HUES64 (cell line): ENCODE data around the gene VAV3.

ENCODE experiments used
- H3K27ac ChIP-seq: 2 replicates; pipeline ENCODE4 v1.7.0; 2013; ENCODE audit warnings: low read depth, low read length, inconsistent platforms
- H3K27me3 ChIP-seq: 2 replicates; pipeline ENCODE4 v1.6.1; 2013; ENCODE audit warnings: mild to moderate bottlenecking, low read length; ENCODE audit not compliant: insufficient read depth
- H3K36me3 ChIP-seq: 2 replicates; pipeline ENCODE4 v1.6.1; 2013; ENCODE audit warnings: mild to moderate bottlenecking, low read length; ENCODE audit not compliant: insufficient read depth
- H3K4me1 ChIP-seq: 2 replicates; pipeline ENCODE4 v1.6.1; 2013; ENCODE audit warnings: mild to moderate bottlenecking, low read length, moderate library complexity; ENCODE audit not compliant: insufficient read depth
- H3K4me3 ChIP-seq: 2 replicates; pipeline ENCODE4 v1.5.1; 2013; ENCODE audit warnings: mild to moderate bottlenecking, low read length, moderate library complexity
- H3K9ac ChIP-seq: 2 replicates; pipeline ENCODE4 v1.6.1; 2013; ENCODE audit warnings: mild to moderate bottlenecking, low read depth, low read length
- H3K9me3 ChIP-seq: 2 replicates; pipeline ENCODE4 v1.6.1; 2013; ENCODE audit warnings: low read depth, low read length; ENCODE audit not compliant: insufficient read depth
- WGBS: fragments of 150-250, 120-280 bp; methylation state at CpG from one replicate; pipeline ENCODE4 v1.1.7; 2013; ENCODE audit warnings: missing lambda C conversion rate; 5-methylcytosine and 5-hydroxymethylcytosine counted together

Gene VAV3

GRCh38 chr1:107532318-107532717 lies 432.7 kb downstream of the VAV3 start:
- H3K27me3 ChIP-seq = no peaks in the 10 kb centered on the region
- no peak overlapping the region for H3K27ac ChIP-seq
- H3K9me3 ChIP-seq = no peaks in the 10 kb centered on the region
- no peak overlapping the region for H3K4me3 ChIP-seq
- no peaks in the 10 kb centered on the region for H3K4me1 ChIP-seq
- whole genome bisulfite sequencing = 90% methylated on average over 5 of the region's 5 CpGs
- no peak overlapping the region for H3K9ac ChIP-seq
- no peaks in the 10 kb centered on the region for H3K36me3 ChIP-seq

DNA sequence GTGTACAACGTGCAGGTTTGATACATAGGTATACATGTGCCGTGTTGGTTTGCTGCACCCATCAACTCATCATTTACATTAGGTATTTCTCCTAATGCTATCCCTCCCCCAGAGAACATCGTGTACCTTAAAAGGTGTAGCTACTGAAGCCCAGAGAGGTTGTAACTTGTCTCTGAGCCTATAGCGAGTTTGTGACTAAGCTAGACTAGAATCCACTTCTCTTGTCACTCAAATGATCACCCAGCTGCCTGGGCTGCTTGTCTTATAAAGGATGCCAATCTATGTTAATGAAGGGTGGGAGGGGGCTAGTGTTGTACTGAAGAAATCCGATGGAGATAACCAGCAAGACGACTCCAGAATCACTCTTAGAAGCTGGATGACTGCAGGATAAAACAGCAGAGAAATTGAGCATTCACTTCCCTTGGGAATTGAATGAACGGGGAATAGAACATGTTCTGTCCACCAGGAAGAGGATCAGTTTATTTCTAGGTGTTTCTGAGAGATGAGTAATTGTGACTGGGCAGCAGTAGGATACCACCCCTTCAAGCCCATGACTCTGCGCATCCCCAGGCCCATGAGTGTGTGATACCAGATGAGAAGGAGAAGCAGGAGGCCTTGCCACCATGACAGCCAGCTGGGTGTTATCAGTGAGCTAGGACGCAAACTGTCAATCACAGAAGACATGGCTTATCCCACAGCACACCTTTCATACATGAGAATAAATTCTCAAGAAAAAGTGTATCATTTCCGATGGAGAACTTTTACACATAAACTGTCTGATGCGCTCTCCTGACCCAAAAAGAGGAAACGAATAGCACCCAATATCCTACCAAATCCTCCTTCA lies 433.7 kb downstream of the VAV3 start:
- Histone ChIP-seq H3K9ac (no peak overlapping the region), H3K27me3 (no peaks in the 10 kb centered on the region), H3K4me1 (no peaks in the 10 kb centered on the region), H3K9me3 (no peaks in the 10 kb centered on the region), H3K27ac (no peak overlapping the region), H3K36me3 (no peaks in the 10 kb centered on the region), H3K4me3 (no peak overlapping the region)
- WGBS = 80% methylated on average over 9 of the region's 12 CpGs

GRCh38 chr1:107530543-107530942 lies 434.4 kb downstream of the VAV3 start:
- 72% methylated on average over 6 of the region's 6 CpGs for WGBS
- Histone ChIP-seq H3K4me1 (no peaks in the 10 kb centered on the region), H3K36me3 (no peaks in the 10 kb centered on the region), H3K9me3 (no peaks in the 10 kb centered on the region), H3K9ac (no peak overlapping the region), H3K27me3 (no peaks in the 10 kb centered on the region), H3K27ac (no peak overlapping the region), H3K4me3 (no peak overlapping the region)

DNA sequence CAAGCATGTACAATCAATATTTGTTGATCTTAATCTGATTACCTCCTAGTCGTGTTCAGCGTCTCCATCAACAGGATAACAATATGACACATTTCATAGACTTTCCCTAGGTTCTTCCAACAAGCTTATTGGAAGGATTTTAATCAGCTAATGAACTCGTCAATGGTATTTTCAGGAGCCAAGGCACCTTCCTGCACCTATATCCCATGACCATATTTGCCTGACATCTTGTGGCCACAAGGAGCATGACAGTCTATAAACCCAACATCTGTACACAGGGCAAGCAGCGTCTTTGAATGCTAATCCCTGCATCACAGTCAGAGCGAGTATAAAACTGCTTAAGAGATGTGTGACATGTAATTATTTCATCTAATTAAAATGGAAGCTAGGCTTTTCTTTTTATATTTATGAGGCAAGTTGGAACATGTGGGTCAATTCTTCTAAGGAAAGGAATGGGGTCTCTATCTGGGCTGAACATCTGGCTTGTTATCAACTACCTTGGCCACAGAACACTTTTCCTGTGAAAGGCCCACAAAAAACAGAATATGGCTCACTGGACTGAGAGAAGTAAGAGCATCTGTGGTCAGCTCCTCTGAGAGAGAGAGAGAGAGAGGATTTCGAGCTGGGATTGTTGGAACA lies 435.4 kb downstream of the VAV3 start:
- H3K4me1 ChIP-seq = peaks cover 5% of the 10 kb centered on the region; the same call in 1 of the 2 replicates
- no peaks in the 10 kb centered on the region for H3K36me3 ChIP-seq
- H3K9ac ChIP-seq = no peak overlapping the region
- no peaks in the 10 kb centered on the region for H3K9me3 ChIP-seq
- no peaks in the 10 kb centered on the region for H3K27me3 ChIP-seq
- WGBS = 47% methylated on average over 6 of the region's 6 CpGs
- H3K27ac ChIP-seq = no peak overlapping the region
- no peak overlapping the region for H3K4me3 ChIP-seq

- H3K9ac ChIP-seq = no peak overlapping the region
- no peaks in the 10 kb centered on the region for H3K36me3 ChIP-seq
- no peaks in the 10 kb centered on the region for H3K27me3 ChIP-seq
- H3K4me3 ChIP-seq = no peak overlapping the region
- peaks cover 20% of the 10 kb centered on the region for H3K4me1 ChIP-seq
- no peaks in the 10 kb centered on the region for H3K9me3 ChIP-seq
- no peak overlapping the region for H3K27ac ChIP-seq
- 80% methylated on average over 2 of the region's 2 CpGs for WGBS
Measured at GRCh38 chr1:107526524-107527198, 438.3 kb downstream of the VAV3 start.

DNA sequence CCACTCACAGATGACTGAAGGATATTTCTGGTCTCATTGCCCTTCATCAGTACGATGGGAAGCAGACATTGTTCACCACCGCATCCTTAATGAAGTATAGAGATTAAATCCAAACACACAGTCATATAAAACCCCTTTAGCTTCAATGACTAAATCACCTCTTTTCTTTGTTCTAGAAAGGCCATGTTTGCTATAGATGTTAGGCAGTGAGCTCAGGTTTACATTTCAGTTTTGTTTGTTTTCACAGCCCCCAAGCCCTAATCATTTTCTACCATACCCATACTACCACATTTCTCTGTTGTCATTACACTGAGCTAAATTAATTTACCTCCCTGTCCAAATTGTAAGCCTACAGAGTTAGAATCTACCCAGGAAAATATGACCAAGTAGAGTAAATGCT lies 439.0 kb downstream of the VAV3 start:
- 100% methylated on average over 2 of the region's 2 CpGs for WGBS
- Histone ChIP-seq H3K36me3 (no peaks in the 10 kb centered on the region), H3K9me3 (no peaks in the 10 kb centered on the region), H3K27me3 (no peaks in the 10 kb centered on the region), H3K4me3 (no peak overlapping the region), H3K27ac (no peak overlapping the region), H3K4me1 (peaks cover 20% of the 10 kb centered on the region), H3K9ac (no peak overlapping the region)

DNA sequence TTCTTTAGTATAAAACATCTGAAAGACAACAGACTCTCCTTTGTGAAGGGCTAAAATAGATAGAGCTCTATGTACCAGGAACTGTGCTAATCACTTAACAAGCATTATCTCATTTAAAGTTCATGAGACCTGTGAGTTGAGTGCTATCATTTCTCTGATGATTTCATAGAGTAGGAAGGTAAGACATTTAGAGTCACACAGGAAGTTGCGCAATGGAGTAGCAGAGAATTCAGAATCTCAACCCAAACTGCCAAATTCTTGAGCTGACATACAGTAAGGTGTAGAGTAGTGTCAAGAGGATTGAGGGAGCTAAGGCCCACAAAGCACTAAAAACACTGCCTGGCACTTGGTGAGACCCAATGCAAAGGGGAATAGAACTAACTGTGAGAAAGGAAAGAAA lies 439.8 kb downstream of the VAV3 start:
- Histone ChIP-seq H3K27ac (no peak overlapping the region), H3K27me3 (no peaks in the 10 kb centered on the region), H3K4me1 (peaks cover 20% of the 10 kb centered on the region), H3K9me3 (no peaks in the 10 kb centered on the region), H3K4me3 (no peak overlapping the region), H3K36me3 (no peaks in the 10 kb centered on the region), H3K9ac (no peak overlapping the region)
- 94% methylated on average over 1 of the region's 1 CpG for WGBS

DNA sequence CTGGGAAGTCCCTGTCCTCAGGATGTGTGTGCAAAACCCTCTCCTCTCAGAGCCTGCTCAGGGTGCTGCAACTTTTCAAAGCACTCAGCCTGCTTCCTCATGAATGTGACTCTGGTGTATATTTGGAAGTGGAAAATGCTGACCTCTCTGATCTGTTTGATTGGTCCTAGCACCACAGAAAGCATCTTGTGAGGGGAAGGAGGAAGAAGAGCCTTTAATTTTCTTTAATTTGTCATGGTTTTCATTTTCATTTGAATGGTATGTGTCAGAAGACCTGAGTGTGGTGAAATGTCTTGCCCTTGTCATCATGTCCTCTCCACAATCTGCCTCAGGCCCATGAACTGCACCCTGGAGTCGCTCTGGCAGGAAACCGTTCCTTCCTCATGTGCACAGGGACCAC lies 440.7 kb downstream of the VAV3 start:
- 91% methylated on average over 2 of the region's 2 CpGs for WGBS
- Histone ChIP-seq H3K27ac (no peak overlapping the region), H3K4me3 (no peak overlapping the region), H3K36me3 (no peaks in the 10 kb centered on the region), H3K9me3 (no peaks in the 10 kb centered on the region), H3K27me3 (no peaks in the 10 kb centered on the region), H3K4me1 (peaks cover 20% of the 10 kb centered on the region), H3K9ac (no peak overlapping the region)

DNA sequence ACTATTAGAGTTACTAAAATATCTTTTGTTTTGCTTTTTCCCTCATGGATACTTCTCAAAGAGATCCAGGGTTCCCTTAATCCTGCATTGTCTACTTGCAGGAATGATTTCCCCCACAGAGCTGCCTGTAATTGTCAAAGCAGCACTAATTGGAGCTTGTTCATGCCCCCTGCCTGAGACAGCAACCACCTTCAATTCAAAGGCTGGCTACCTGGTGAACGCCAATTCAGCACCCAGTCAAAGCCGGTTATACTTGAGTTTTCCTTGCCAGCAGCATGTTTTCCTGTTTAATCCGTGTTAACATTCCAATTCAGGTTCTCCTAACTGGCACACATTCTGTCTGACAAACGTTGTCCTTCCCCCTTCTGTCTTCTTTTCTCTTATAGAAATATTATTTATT lies 441.2 kb downstream of the VAV3 start:
- no peaks in the 10 kb centered on the region for H3K36me3 ChIP-seq

GRCh38 chr1:107523061-107523460 lies 441.9 kb downstream of the VAV3 start:
- WGBS = 64% methylated on average over 4 of the region's 4 CpGs
- no peaks in the 10 kb centered on the region for H3K9me3 ChIP-seq
- H3K4me3 ChIP-seq = no peak overlapping the region
- H3K4me1 ChIP-seq = peaks cover 20% of the 10 kb centered on the region
- no peaks in the 10 kb centered on the region for H3K27me3 ChIP-seq
- no peak overlapping the region for H3K27ac ChIP-seq
- H3K36me3 ChIP-seq = no peaks in the 10 kb centered on the region
- H3K9ac ChIP-seq = no peak overlapping the region

More for the DNA sequence above, 441.2 kb downstream of the VAV3 start:
- Histone ChIP-seq H3K9ac (no peak overlapping the region), H3K27ac (no peak overlapping the region), H3K27me3 (no peaks in the 10 kb centered on the region), H3K4me3 (no peak overlapping the region), H3K4me1 (peaks cover 20% of the 10 kb centered on the region), H3K9me3 (no peaks in the 10 kb centered on the region)
- WGBS = 55% methylated on average over 3 of the region's 4 CpGs
